Ovary (tissue), 9 donors: ENCODE data around the gene HPS1. TPM values are rescaled to one million over a fixed set of nuclear protein-coding genes. Genes with fewer than 3 reads are reported as not detected.

ENCODE experiments used
- microRNA counts: library from miRNA; unstranded; fragments of <30 nt; microRNA quantifications from one replicate; lab custom pipeline; 2016
- microRNA-seq, 3 donors: library from miRNA; unstranded; fragments of <30 nt; microRNA quantifications; one replicate each; pipeline versions ENCODE4 to v1.2.0, GENCODE V29; 2019 to 2020
- polyA plus RNA-seq, 2 donors: library from polyadenylated mRNA; stranded (reverse); fragments of 200-250 nt in 1 of 2; fragments of 350-450 nt in 1 of 2; fragmentation: Illumina TruSeq in 1 of 2; extraction: RNeasy Lipid Tissue Mini Kit (QIAGEN cat#74804) in 1 of 2; gene quantifications; one replicate each; pipeline ENCODE4 v1.2.3, GENCODE V29; 2013 to 2014
- small RNA-seq: library from RNA; depleted of rRNA; stranded (forward); fragments of <200 nt; gene quantifications from one replicate; pipeline ENCODE3, GENCODE V24; 2016
- total RNA-seq, 7 donors: library from RNA; depleted of rRNA in 2 of 7; stranded (reverse); fragments of >200 nt in 2 of 7; fragmentation: NEBNext Ultra II Directional in 3 of 7; extraction: Animal tissue kit (Norgen Biotek cat#: 25700) in 3 of 7; gene quantifications; one replicate each; pipeline versions ENCODE4 v1.1.0 to v1.2.4, GENCODE V29; 2016 to 2023
- donor health status: DM: no; HTN: no; CAD: no; lungs with moderate emphysema.
- donor health status: DM: no; HTN: no; CAD: no.
- donor health status: Bipolar disorder and iron deficiency.
- donor health status: DM: yes; HTN: yes; CAD: no.
- donor health status: DM: no; HTN: no; CAD: no.
- donor health status: DM: yes; HTN: yes; CAD: no.

HPS1 gene
- total and polyA plus RNA-seq, 9 donors, result 32.1 to 56.8 (median 38.3) TPM

MicroRNAs encoded within 50 kb of the gene (microRNA counts, 767-probe panel; counts per million panel counts)
- 3,058 counts per million, percentile 85 among the panel's probes with 10 or more counts for microRNA hsa-miR-1287 (lab: Ali Mortazavi, UCI)

Small RNAs within 50 kb of the gene (microRNA-seq; reads per million reads assigned to microRNA genes)
- gene MIR1287 (20.0 to 43.5 (median 35.4) reads per million in 3 donors), gene MIR4685 (0.16 to 1.9 (median 1.1) reads per million in 3 donors)

Small RNAs within 50 kb of the gene (small RNA-seq; reads per million reads assigned to genes)
- gene MIR4685, result not detected

Other genes starting within 250 kb of the HPS1 start
- 10 to 100 TPM in 2 of 7 donors, 1 to 10 TPM in 5; 5.1 to 13.7 (median 8.2) TPM for gene LOXL4, start 178.7 kb downstream of the HPS1 start, total RNA-seq
- gene LOXL4, start 178.7 kb downstream of the HPS1 start, polyA plus RNA-seq, result 10 to 100 TPM in 1 of 2 donors, 1 to 10 TPM in 1; 5.7 to 32.9 TPM
- gene PYROXD2, start 31.8 kb downstream of the HPS1 start, total RNA-seq, result 10 to 100 TPM in 5 of 7 donors, 1 to 10 TPM in 2; 4.6 to 14.1 (median 10.3) TPM
- gene PYROXD2, start 31.8 kb downstream of the HPS1 start, polyA plus RNA-seq, result 1 to 10 TPM; 8.8 to 8.9 TPM